GM21360 (cell line): ENCODE data around the gene SIL1.
"Not testable (repeated sequence)": the region's sequence is repeated elsewhere in the genome, so short reads cannot be mapped to it uniquely, and the experiment has no call there.

Experiments used
- ATAC-seq: cut with Tn5 transposase; IDR thresholded peaks from one replicate; pipeline ENCODE4 v1.9.1; 2021; ENCODE audit warnings: mild to moderate bottlenecking, moderate library complexity; ENCODE audit not compliant: unreplicated experiment

Gene SIL1

GRCh38 chr5:139205124-139205523 lies 7.0 kb upstream of the SIL1 start:
- no peak for ATAC-seq

DNA sequence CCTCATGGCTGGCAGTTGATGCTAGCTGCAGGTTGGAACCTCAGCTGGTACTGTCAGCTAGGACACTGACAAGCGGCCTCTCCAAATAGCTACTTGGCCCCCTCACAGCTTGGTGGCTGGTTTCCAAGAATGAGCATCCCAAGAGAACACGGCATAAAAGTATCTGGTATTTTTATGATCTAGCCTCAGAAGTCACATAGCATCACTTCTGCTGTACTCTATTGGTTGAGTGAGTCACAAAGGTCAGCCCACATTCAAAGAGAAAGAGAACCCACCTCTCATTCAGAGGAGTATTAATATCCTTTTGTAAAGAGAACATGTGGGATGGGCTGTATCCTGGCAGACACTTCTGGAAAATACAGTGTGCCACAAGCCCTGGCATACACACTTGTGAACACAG lies 6.0 kb upstream of the SIL1 start:
- no peak for ATAC-seq

GRCh38 chr5:139199321-139199720 lies 1.2 kb upstream of the SIL1 start:
- ATAC-seq = no peak

DNA sequence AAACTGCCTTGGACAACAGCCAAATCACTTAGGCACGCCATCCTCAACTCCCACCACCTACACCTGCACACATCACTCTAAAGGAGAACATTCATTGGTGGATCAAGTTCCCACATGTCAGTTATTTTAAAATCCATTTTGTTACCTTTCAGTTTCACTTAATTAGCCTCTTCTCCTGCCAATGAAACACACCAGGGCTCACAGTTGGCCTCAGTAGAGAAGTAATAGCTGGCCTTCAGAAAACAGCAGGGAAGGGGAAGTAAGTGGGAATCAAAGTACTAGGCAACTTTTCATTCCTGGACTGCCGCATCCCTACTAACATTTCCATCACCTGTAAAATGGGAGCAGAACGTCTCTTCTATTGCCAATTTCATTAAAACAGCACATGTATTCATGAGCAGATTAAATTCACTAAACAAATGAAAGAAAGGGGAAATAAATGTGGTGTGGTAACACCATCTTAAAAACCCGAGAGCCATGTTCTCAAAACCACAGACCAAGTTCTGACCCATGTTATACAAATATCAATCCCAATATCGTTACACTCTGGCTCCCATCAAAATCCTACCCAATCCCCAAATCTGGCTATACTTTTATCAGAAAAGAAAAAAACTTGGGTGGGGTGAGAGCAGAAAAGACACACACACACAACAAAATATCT lies 1.7 kb downstream of the SIL1 start:
- ATAC-seq = no peak

GRCh38 chr5:139194486-139194885 lies 3.7 kb downstream of the SIL1 start:
- ATAC-seq = no peak

DNA sequence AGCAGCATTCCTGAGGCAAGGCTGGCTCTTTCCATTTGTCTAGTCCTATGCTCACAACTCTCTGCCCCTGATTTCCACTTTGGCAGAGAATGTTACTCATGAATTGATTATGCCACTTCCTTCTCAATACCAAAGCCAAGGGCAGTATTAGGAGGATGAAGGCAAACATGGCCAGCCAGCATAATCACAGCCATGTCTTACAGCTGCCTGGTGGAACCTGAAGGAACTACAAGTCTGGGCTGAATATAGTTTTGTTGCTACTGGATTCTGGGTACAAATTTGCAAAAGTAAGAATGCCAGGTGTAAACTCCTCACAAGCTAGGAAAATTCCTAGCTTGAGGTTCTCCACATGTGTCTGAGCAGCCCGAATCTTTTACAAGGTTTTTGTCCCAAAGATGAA lies 4.2 kb downstream of the SIL1 start:
- ATAC-seq = no peak

DNA sequence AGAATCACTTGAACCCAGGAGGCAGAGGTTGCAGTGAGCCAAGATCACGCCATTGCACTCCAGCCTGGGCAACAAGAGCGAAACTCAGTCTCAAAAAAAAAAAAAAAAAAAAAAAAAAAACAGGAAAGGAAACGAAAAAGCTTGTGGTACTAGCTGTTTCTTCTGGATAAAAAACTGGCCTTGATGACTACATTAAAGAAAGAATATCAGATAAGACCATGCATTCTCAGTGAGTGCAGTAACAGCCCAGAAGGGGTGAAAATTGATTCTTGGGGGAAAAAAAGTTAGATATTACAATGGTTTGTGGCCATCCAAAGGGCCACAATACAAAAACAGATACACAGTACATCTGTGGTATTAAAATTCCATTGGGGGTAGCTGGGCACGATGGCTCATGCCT lies 5.3 kb downstream of the SIL1 start:
- not testable (repeated sequence) for ATAC-seq

DNA sequence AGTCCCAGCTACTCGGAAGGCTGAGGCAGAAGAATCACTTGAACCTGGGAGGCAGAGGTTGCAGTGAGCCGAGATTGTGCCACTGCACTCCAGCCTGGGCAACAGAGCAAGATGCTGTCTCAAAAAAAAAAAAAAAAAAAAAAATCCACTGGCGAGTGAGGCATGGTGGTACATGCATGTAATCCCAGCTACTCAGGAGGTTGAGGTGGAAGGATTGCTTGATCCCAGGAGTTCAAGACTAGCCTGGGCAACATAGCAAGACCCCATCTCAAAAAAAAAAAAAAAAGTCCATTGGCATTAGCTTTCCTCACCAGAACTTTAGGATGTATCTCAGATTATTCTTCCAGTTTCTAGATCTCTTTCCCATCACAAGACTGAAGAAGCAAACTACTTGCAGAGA lies 6.2 kb downstream of the SIL1 start:
- not testable (repeated sequence) for ATAC-seq

- no peak for ATAC-seq
Observed at GRCh38 chr5:139190125-139190524, 8.0 kb downstream of the SIL1 start.

DNA sequence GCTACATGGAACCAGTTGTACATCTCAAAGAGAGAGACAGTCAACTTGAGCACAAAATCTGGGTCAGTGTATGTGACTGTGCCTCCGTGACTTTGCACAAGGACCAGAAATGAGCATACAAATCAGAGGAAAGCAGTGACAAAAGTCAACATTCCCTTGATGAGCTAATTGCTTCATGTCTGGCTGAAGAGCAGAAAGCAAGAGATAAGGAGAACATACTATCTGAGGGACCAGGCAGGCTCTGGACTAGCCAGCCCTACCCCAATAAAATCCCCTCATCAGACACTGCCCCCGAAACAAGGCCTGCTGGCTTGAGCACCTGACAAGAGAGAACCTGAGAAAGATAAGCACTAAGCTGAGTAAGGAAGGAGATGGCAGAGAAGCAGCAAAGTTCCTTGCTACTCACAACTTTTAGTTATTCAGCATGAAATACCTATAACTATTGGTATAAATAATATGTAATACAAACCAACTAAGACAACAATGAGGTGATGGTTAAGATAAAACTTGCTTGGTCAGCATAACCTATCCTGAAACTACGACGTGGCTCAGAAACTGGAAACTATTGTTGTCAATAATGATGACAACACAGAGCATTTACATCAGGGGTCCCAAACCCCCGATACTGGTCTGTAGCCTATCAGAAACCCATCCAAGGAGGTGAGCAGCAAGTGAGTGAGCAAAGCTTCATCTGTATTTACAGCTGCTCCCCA lies 9.5 kb downstream of the SIL1 start:
- no peak for ATAC-seq

DNA sequence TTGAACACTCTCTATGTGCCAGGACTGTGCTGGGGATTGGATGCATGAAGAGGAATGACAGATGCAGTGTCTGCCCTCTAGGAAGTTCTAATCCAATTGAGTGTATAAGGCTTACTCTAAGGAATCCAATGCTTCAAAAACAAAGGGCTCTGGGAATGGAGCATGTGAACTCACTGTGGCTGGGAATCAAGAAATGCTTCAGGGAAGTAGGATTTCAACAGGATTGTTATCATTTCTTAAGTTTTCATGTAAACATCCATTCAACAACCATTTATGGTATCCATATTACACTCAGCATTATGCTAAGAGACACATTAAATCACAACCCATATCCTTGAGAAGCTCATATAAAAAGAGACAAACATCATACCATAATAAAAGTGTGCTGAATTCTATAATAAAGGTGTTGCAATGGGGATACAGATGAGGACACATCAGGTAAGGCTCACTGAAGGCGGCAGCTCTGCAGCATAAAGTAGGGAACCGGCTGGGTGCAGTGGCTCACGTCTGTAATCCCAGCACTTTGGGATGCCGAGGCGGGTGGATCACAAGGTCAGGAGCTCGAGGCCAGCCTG lies 11.3 kb downstream of the SIL1 start:
- ATAC-seq = no peak

GRCh38 chr5:139186261-139186660 lies 11.9 kb downstream of the SIL1 start:
- no peak for ATAC-seq

DNA sequence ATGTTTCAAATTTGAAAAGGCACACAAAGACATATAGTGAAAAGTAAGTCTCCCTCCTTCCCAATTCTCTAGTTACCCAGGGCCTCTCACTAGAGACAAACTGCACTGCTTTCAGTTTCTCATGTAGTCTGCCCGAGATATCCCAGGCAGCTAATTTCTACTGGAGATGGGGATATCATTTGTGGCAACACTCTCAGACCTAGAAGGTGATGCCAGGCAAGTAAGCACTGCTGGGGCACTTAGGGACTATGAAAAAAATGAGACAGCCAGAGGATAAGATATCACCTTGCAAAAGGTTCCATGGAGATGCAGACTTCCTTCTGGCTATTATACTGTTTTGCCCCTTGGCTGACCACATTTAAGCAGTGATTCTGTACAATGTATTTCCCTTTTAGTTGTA lies 12.6 kb downstream of the SIL1 start:
- ATAC-seq = no peak

DNA sequence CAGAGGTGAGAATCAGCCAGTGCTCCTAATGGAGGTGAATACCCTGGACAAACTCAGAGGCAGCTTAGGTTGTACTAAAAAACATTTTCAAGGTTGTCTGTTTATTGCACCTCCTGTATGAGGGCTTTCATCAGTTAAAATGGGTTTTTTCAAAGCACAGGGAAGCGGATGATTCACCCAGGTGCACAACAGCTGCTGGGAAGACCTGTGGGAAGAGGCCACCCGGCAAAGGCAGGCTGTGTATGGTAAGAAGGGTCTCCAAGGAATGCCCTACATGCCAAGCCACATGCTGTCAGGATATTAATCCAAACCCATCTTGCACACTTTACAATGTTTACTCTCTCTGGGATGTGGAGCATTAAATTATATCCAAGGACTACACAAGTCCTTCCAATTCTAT lies 14.7 kb downstream of the SIL1 start:
- ATAC-seq = no peak

GRCh38 chr5:139182528-139183296 lies 15.5 kb downstream of the SIL1 start:
- no peak for ATAC-seq

DNA sequence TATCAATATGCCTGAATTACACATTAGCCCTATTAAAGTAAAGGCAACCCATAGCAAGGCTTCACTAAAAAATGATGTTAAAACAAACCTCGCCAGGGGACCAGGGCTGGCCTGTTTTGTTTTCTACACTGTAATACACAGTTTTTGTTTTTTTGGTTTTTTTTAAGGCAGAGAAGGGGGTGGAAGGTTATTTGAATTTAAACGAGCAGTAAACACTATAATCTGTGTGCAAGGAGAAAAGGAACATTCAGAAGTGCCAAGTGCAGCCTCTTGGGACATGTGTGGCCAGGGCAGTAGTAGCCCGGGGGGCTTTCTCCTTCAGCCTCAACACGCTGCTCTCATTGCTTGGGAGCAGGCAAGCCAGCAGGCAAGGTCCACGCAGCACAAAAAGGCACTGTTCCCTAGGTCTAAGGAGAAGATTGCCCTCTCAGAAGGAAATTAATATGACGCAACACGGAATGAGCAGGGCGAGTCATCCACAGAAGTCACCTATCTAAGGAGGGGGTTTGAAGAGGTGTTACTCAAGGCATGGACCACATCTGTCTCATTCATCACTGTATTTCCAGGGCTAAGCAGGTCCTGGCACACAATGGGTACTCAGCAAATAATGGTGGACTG lies 16.2 kb downstream of the SIL1 start:
- no peak for ATAC-seq

- no peak for ATAC-seq
Observed at GRCh38 chr5:139181322-139181730, 16.8 kb downstream of the SIL1 start.

DNA sequence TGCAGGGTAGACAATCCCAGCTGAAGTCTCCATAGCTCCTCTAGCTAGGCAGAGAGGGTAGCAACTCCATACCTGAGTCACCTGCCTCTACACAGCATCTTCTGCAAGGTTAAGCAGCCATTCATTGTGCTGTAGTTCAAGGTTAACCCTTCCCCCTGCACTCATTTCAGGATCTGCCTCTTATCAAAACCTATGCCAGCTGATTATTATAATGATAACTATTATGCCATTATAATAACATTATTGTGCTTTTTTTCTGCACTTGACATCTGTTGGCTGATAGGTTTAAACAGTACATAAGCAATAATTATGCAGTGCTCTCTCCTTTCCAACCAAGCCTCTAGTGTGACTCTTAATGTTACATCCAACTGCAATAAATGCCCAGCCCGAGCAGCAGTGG lies 17.3 kb downstream of the SIL1 start:
- no peak for ATAC-seq

DNA sequence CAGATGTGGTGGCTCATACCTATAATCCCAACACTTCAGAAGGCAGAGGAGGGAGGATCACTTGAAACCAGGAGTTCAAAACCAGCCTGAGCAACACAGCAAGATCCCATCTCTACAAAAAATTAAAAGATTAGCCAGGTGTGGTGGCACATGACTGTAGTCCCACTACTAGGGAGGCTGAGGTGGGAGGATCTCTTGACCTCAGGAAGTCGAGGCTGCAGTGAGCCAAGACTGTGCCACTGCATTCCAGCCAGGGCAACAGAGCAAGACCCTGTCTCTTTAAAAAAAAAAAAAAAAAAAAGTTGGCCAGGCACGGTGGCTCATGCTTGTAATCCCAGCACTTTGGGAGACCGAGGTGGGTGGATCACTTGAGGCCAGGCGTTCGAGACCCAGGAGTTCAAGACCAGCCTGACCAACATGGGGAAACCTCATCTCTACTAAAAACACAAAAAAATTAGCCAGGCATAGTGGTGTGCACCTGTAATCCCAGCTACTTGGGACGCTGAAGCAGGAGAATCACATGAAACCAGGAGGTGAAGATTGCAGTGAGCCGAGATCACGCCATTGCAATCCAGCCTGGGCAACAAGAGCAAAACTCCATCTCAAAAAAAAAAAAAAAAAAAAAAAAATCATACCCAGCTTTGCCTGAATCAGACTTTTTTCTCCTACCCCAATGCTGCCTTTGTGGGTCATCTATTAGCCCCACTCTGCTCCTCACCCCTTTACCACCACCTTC lies 18.2 kb downstream of the SIL1 start:
- ATAC-seq = not testable (repeated sequence)

DNA sequence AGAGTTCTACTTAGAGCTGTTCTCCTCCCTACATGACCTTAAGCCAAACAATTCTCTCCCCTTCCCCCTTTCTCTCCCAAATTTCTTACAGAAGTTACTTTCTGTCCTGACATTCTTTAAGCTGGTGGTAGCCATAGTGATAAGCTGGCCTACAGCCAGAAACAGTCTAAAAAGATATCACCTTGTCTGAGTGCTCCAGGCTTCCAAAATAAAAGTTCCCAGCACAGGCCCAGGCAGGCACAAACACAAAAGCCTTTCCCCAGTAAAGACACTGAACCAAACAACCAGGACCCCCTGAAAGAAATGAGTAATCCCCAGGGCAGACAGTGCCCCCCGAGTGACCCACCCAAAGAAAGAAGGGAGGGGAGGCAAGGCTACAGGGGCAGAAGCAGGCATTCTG lies 19.2 kb downstream of the SIL1 start:
- no peak for ATAC-seq

DNA sequence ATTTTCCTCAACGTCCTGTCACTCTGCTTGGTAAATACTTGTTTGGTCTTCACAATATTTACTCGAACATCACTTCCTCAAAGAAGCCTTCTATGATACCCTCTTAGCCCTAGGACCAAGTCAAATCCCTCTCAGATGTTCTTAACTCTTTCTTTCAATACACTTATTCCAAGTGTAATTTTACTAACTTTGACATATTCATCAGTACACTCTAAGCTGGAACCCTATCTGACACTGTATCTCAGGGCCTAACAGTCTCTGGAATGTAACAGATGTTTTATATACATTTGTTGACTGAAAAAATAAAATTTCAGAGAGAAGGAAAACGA lies 19.6 kb downstream of the SIL1 start:
- ATAC-seq = no peak
